CD14-positive monocyte (primary cell): ENCODE measurements around the gene CYB561D2. TPM values are rescaled to one million over a fixed set of nuclear protein-coding genes. Genes with fewer than 3 reads are reported as not detected.

Experiments
- DNase-seq, 3 donors: peaks; one replicate each; pipeline ENCODE4 v3.0.0-alpha.2; 2011 to 2022
- H2AFZ ChIP-seq: 2 replicates; pipeline ENCODE4 v1.6.0; 2012; ENCODE audit warnings: mild to moderate bottlenecking, low read depth, low read length, inconsistent platforms; ENCODE audit not compliant: insufficient read depth, poor library complexity, severe bottlenecking
- H3K27ac ChIP-seq, 2 donors: 1 replicate in 1 of 2; 2 replicates in 1 of 2; pipeline ENCODE4 v1.5.1; 2012 to 2013; ENCODE audit warnings: low read length in 2 of 2, control low read depth in 1 of 2, inconsistent platforms in 1 of 2, low read depth in 1 of 2, mild to moderate bottlenecking in 1 of 2
- H3K27me3 ChIP-seq, 2 donors: one replicate each; pipeline versions ENCODE4 v1.6.0 to v1.6.1; 2011 to 2013; ENCODE audit warnings: low read length in 2 of 2; ENCODE audit not compliant: control insufficient read depth in 2 of 2, insufficient read depth in 2 of 2
- H3K36me3 ChIP-seq, 2 donors: replicated peaks in 1 of 2; 1 replicate in 1 of 2; 2 replicates in 1 of 2; pipeline versions ENCODE4 v1.5.1 to v1.6.1; 2012 to 2013; ENCODE audit warnings: low read length in 2 of 2, control low read depth in 1 of 2, inconsistent platforms in 1 of 2, mild to moderate bottlenecking in 1 of 2; ENCODE audit not compliant: insufficient read depth in 2 of 2, control insufficient read depth in 1 of 2
- H3K4me1 ChIP-seq, 2 donors: 1 replicate in 1 of 2; 2 replicates in 1 of 2; pipeline versions ENCODE4 v1.5.1 to v1.6.1; 2012 to 2013; ENCODE audit warnings: low read length in 2 of 2, control low read depth in 1 of 2, inconsistent platforms in 1 of 2, mild to moderate bottlenecking in 1 of 2, moderate library complexity in 1 of 2; ENCODE audit not compliant: insufficient read depth in 2 of 2, control insufficient read depth in 1 of 2
- H3K4me2 ChIP-seq: replicated peaks from 2 replicates; pipeline ENCODE3; 2012; ENCODE audit warnings: low read length, moderate library complexity, mild to moderate bottlenecking; ENCODE audit not compliant: poor library complexity, severe bottlenecking; ENCODE audit errors: extremely low read depth
- H3K4me3 ChIP-seq, 3 experiments: fragments of 200-600 bp in 1 of 3; sonication (generic) in 1 of 3; replicated peaks in 1 of 3; 1 replicate in 2 of 3; 2 replicates in 1 of 3; pipeline ENCODE4 v1.5.1; 2011 to 2013; ENCODE audit warnings: low read length in 3 of 3, mild to moderate bottlenecking in 3 of 3, control low read depth in 2 of 3, low read depth in 2 of 3, inconsistent platforms in 1 of 3, moderate library complexity in 1 of 3
- H3K79me2 ChIP-seq: 2 replicates; pipeline ENCODE4 v1.6.0; 2012; ENCODE audit warnings: mild to moderate bottlenecking, control low read depth, inconsistent platforms, low read length, moderate library complexity; ENCODE audit not compliant: insufficient read depth
- H3K9ac ChIP-seq: 2 replicates; pipeline ENCODE4 v1.6.0; 2017; ENCODE audit warnings: low read length, mild to moderate bottlenecking; ENCODE audit not compliant: insufficient read depth, poor library complexity, severe bottlenecking
- H3K9me3 ChIP-seq, 2 donors: replicated peaks in 1 of 2; 1 replicate in 1 of 2; 2 replicates in 1 of 2; pipeline versions ENCODE4 v1.5.1 to v1.6.1; 2012 to 2013; ENCODE audit warnings: low read length in 2 of 2, control low read depth in 1 of 2; ENCODE audit not compliant: control insufficient read depth in 1 of 2, insufficient read depth in 1 of 2
- H4K20me1 ChIP-seq: 2 replicates; pipeline ENCODE4 v1.6.0; 2012; ENCODE audit warnings: mild to moderate bottlenecking, low read length, control low read depth, moderate library complexity; ENCODE audit not compliant: insufficient read depth
- H3K27ac Mint-ChIP-seq, 7 donors: one replicate each; pipeline ENCODE4 v1.8.0; 2020; ENCODE audit warnings: mild to moderate bottlenecking in 7 of 7, mixed read lengths in 7 of 7, moderate library complexity in 6 of 7, inconsistent platforms in 2 of 7
- H3K27me3 Mint-ChIP-seq, 3 donors: one replicate each; pipeline ENCODE4 v1.8.0; 2021 to 2022; ENCODE audit warnings: low read depth in 3 of 3, mild to moderate bottlenecking in 3 of 3, mixed read lengths in 3 of 3, moderate library complexity in 3 of 3, inconsistent platforms in 1 of 3
- H3K36me3 Mint-ChIP-seq, 2 donors: one replicate each; pipeline ENCODE4 v1.8.0; 2020; ENCODE audit warnings: mixed read lengths in 2 of 2, inconsistent platforms in 1 of 2, mild to moderate bottlenecking in 1 of 2
- H3K4me1 Mint-ChIP-seq: one replicate; pipeline ENCODE4 v1.8.0; 2020; ENCODE audit warnings: mild to moderate bottlenecking, mixed read lengths
- H3K4me3 Mint-ChIP-seq, 2 donors: one replicate each; pipeline ENCODE4 v1.8.0; 2020; ENCODE audit warnings: mild to moderate bottlenecking in 2 of 2, mixed read lengths in 2 of 2, moderate library complexity in 1 of 2
- H3K9me3 Mint-ChIP-seq, 7 donors: one replicate each; pipeline ENCODE4 v1.8.0; 2020 to 2022; ENCODE audit warnings: mixed read lengths in 7 of 7, mild to moderate bottlenecking in 6 of 7, moderate library complexity in 6 of 7, inconsistent platforms in 2 of 7
- CTCF ChIP-seq: fragments of 200-600 bp; IDR thresholded peaks from one replicate; pipeline ENCODE4 v1.8.0; 2022; ENCODE audit warnings: antibody characterized with exemption, mild to moderate bottlenecking
- WGBS: methylation state at CpG from one replicate; pipeline ENCODE4 v1.1.5; 2013; ENCODE audit warnings: missing lambda C conversion rate; ENCODE audit not compliant: insufficient coverage; 5-methylcytosine and 5-hydroxymethylcytosine counted together
- intact Hi-C, 2 donors: fragments of 100-400 bp; cut with micrococcal nuclease; formaldehyde crosslinking; loops; one replicate each; pipeline versions ENCODE4 v1.15.0 to v1.15.1; 2023
- polyA plus RNA-seq, 3 donors: library from polyadenylated mRNA; depleted of rRNA in 1 of 3; unstranded in 2 of 3; stranded (reverse) in 1 of 3; fragments of 300-500 nt in 2 of 3; fragments of >200 nt in 1 of 3; fragmentation: Illumina TruSeq in 2 of 3; gene quantifications; 1 replicate in 2 of 3; 2 replicates in 1 of 3; pipeline ENCODE4 v1.2.3, GENCODE V29; 2012 to 2021

Gene CYB561D2
- polyA plus RNA-seq, 3 donors = 78.9 to 94.0 (median 82.5) TPM

GRCh38 chr3:50323092-50323600 is 27.5 kb upstream of the CYB561D2 start:
- H3K9ac ChIP-seq = peak overlapping the region; percentile 38
- peak overlapping the region in 1 of 3 experiments; percentile 90 for H3K4me3 ChIP-seq
- peaks cover 82 to 92% of the 10 kb centered on the region in 2 donors for H3K4me1 ChIP-seq
- H4K20me1 ChIP-seq = peaks cover 14% of the 10 kb centered on the region
- Mint-ChIP-seq H3K4me3 (peak overlapping the region; percentile 43 to 73), H3K27me3 (peaks cover 0 to 4% (median 2%) of the 10 kb centered on the region in 3 donors), H3K9me3 (no peaks in the 10 kb centered on the region), H3K27ac (peak overlapping the region; percentile 84 to 99 (median 89)), H3K4me1 (peaks cover 81% of the 10 kb centered on the region), H3K36me3 (peaks cover 9 to 33% of the 10 kb centered on the region in 2 donors)
- peak overlapping the region; percentile 87 for H3K4me2 ChIP-seq
- H3K27me3 ChIP-seq = no peaks in the 10 kb centered on the region
- no peak for TF ChIP-seq CTCF
- H3K79me2 ChIP-seq = peaks cover 42% of the 10 kb centered on the region
- H3K27ac ChIP-seq = peak overlapping the region; percentile 77 to 97
- no peaks in the 10 kb centered on the region for H3K9me3 ChIP-seq
- intact Hi-C loops = no loop called here
- H3K36me3 ChIP-seq = peaks cover 0 to 14% of the 10 kb centered on the region in 2 donors
- DNase-seq = peak; percentile 47 to 73 (median 60)
- 24% methylated on average over 4 of the region's 4 CpGs for WGBS
- H2AFZ ChIP-seq = no peak overlapping the region

- Histone ChIP-seq H2AFZ (no peak overlapping the region), H3K4me2 (peak overlapping the region; percentile 87), H3K9me3 (no peaks in the 10 kb centered on the region), H3K4me1 (peaks cover 82 to 92% of the 10 kb centered on the region in 2 donors), H3K27ac (peak overlapping the region; percentile 77 to 97), H3K4me3 (peak overlapping the region in 1 of 3 experiments; percentile 90), H3K27me3 (no peaks in the 10 kb centered on the region), H3K36me3 (peaks cover 0 to 14% of the 10 kb centered on the region in 2 donors), H4K20me1 (peaks cover 17% of the 10 kb centered on the region), H3K9ac (no peak overlapping the region), H3K79me2 (peaks cover 37% of the 10 kb centered on the region)
- TF ChIP-seq CTCF = no peak
- H3K36me3 Mint-ChIP-seq = peaks cover 9 to 33% of the 10 kb centered on the region in 2 donors
- H3K9me3 Mint-ChIP-seq = no peaks in the 10 kb centered on the region
- peaks cover 81% of the 10 kb centered on the region for H3K4me1 Mint-ChIP-seq
- 4% methylated on average over 2 of the region's 5 CpGs for WGBS
- peak; percentile 29 to 61 (median 59) for DNase-seq
- intact Hi-C loops = loop anchor here in 1 of 2 donors (2.0 kb wide), 1 partner anchor 31 kb away; the partner anchor contains the start of gene IFRD2
- H3K4me3 Mint-ChIP-seq = peak overlapping the region in 1 of 2 donors; percentile 75
- H3K27ac Mint-ChIP-seq = peak overlapping the region; percentile 84 to 99 (median 89)
- peaks cover 0 to 4% (median 2%) of the 10 kb centered on the region in 3 donors for H3K27me3 Mint-ChIP-seq
Observed at GRCh38 chr3:50323614-50324199, 27.0 kb upstream of the CYB561D2 start.
